Activated naive CD8-positive, alpha-beta T cell treated with anti-CD3 and anti-CD28 coated beads, Interleukin-2, amount 50 U/mL, for 24 hours (primary cell): ENCODE results near the gene C5AR1.

Experiments
- ATAC-seq: fragments of 150-1000 bp; cut with Tn5 transposase; one replicate; pipeline ENCODE4 v1.10.0; 2021
- DNase-seq: peaks from one replicate; pipeline ENCODE4 v3.0.0; 2021
- H3K27ac Mint-ChIP-seq: one replicate; pipeline ENCODE4 v1.8.0; 2021; ENCODE audit warnings: mild to moderate bottlenecking, mixed read lengths
- H3K27me3 Mint-ChIP-seq: one replicate; pipeline ENCODE4 v1.8.0; 2021; ENCODE audit warnings: mixed read lengths
- H3K36me3 Mint-ChIP-seq: one replicate; pipeline ENCODE4 v1.8.0; 2021; ENCODE audit warnings: low read depth, mixed read lengths
- H3K4me1 Mint-ChIP-seq: one replicate; pipeline ENCODE4 v1.8.0; 2021; ENCODE audit warnings: mixed read lengths
- H3K4me3 Mint-ChIP-seq: one replicate; pipeline ENCODE4 v1.8.0; 2021; ENCODE audit warnings: mild to moderate bottlenecking, moderate library complexity, mixed read lengths
- H3K9me3 Mint-ChIP-seq: one replicate; pipeline ENCODE4 v1.8.0; 2021; ENCODE audit warnings: mixed read lengths

C5AR1 gene

DNA sequence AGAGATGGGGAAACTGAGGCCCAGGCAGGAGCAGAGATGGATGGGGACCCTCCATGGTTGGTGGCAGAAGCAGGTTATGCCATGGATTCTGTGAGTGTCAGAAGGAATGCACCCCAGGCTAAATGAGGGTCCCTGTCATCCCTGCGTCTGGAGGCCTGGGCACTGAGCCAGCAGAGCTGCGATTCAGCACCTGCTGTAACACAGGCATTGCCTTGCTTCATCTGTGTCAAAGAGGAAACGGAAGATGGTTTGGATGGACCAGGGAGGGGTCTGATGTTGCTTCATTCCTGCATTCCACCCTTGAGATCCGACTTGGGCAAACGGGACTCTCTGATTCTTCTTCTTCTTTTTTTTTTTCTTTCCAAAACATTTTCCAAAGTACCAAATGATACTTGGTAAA is 1.2 kb downstream of the C5AR1 start:
- no peak overlapping the region for H3K4me3 Mint-ChIP-seq
- H3K4me1 Mint-ChIP-seq, result peaks cover 6% of the 10 kb centered on the region
- no peak for ATAC-seq
- H3K9me3 Mint-ChIP-seq, result no peaks in the 10 kb centered on the region
- H3K36me3 Mint-ChIP-seq, result no peaks in the 10 kb centered on the region
- peaks cover 35% of the 10 kb centered on the region for H3K27me3 Mint-ChIP-seq
- DNase-seq, result no peak
- H3K27ac Mint-ChIP-seq, result no peak overlapping the region

DNA sequence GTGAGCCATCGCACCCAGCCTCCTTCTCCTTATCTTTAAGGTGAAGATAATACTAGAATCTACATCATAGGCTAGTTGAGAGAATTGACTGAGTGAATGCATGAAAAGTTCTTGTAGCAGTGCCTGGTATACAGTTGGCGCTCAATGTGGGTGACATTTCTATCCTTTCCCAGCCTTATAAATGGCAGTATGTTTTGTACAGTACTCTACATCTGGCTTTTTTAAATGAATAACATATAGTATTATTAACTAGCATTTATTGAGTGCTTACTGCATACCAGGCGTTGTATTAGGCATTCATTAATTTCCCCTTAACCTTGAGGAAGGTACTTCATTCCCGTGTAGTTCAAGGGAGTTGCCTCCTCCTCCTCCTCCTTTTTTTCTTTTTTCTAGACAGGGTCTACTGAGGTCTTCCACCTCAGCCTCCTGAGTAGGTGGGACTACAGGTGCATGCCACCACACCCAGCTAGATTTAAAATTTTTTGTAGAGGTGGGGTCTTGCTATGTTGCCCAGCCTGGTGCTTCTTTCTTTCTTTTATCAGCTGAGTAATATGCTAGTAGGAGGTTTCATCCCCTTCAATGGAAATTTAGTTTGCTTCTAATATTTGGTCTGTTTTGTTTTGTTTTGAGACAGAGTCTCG is 2.8 kb downstream of the C5AR1 start:
- H3K27ac Mint-ChIP-seq, result no peak overlapping the region
- H3K4me1 Mint-ChIP-seq, result peaks cover 8% of the 10 kb centered on the region
- H3K36me3 Mint-ChIP-seq, result no peaks in the 10 kb centered on the region
- H3K27me3 Mint-ChIP-seq, result peaks cover 38% of the 10 kb centered on the region
- H3K9me3 Mint-ChIP-seq, result no peaks in the 10 kb centered on the region
- no peak for ATAC-seq
- no peak overlapping the region for H3K4me3 Mint-ChIP-seq
- no peak for DNase-seq

DNA sequence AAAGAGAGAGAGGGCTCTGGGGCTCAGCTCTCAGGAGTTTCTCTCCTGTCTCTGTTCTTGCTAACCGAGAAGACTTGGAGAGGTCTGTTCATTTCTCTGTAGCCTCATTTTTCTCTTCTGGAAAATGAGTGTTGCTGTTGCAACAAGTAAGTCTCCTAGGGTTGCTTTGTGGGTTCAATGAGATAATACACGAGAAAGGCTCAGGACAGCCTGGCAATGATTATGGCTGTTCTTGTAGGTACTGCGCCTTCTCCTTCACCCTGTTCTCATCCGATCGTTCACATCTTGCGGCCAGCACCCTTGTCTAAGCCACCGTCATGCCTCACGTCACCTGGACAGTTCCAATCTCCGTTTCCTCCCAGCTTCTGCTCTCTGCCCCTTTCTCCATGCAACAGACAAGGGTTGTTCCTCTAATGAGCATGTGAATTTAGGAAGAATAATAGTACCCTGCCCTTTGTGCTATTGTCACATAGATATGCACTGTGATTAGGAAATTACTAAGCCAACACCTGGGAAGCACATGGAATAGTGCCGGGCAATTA is 4.2 kb downstream of the C5AR1 start:
- no peak for ATAC-seq
- H3K4me1 Mint-ChIP-seq, result peaks cover 8% of the 10 kb centered on the region
- no peak for DNase-seq
- H3K27ac Mint-ChIP-seq, result no peak overlapping the region
- H3K4me3 Mint-ChIP-seq, result no peak overlapping the region
- H3K36me3 Mint-ChIP-seq, result no peaks in the 10 kb centered on the region
- H3K27me3 Mint-ChIP-seq, result peaks cover 40% of the 10 kb centered on the region
- no peaks in the 10 kb centered on the region for H3K9me3 Mint-ChIP-seq

DNA sequence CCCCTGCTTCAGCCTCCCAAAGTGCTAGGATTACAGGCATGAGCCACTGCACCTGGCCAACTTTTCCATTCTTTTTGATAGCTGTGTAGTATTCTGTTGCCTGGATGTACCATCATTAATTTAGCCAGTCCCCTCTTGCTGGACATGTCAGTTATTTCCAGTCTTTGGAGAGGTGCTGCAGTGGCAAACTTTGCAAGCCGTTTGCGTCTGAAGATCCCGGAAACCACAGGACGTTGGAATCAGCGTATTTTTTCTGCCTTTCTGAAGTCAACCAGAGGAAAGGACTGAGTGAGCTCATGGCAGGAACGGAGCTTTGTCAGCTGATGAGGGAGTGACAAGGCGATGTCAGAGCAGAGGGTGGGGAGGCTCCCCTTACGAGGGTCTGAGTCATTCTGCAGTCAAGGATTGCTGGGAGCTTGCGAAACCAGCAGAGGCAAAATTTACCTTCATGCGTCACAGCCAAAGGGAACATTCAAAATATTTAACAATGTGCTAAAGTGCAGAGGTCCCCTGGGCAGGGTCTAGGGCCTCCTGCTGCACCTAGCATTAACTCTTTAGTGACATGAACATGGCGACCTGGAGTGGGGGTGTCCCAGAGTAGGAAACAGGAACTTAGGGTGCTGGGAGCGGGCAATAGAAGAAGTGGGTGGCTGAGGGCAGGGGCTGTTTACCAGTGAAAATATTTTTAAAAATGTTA is 5.6 kb downstream of the C5AR1 start:
- Mint-ChIP-seq H3K27me3 (peaks cover 36% of the 10 kb centered on the region), H3K4me1 (peaks cover 8% of the 10 kb centered on the region), H3K36me3 (no peaks in the 10 kb centered on the region), H3K27ac (no peak overlapping the region), H3K4me3 (no peak overlapping the region), H3K9me3 (no peaks in the 10 kb centered on the region)
- peak; percentile 88 for ATAC-seq
- DNase-seq, result peak; percentile 30

DNA sequence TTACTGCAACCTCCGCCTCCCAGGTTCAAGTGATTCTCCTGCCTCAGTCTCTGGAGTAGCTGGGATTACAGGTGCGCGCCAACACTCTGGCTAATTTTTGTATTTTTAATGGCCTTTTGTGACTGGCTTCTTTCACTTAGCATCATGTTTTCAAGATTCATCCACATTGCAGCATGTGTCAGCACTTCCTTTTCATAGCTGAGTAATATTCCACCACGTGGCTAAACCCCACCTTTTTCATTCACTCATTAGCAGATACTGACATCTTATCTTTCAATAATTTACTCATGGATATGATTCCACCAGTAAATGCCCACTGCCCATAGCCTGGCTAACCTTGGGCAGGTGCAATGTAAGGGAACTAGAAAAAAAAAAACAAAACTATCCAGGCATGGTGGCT is 6.9 kb downstream of the C5AR1 start:
- Mint-ChIP-seq H3K27ac (no peak overlapping the region), H3K36me3 (no peaks in the 10 kb centered on the region), H3K9me3 (no peaks in the 10 kb centered on the region), H3K27me3 (peaks cover 35% of the 10 kb centered on the region), H3K4me1 (peaks cover 8% of the 10 kb centered on the region), H3K4me3 (no peak overlapping the region)
- DNase-seq (no peak), ATAC-seq (no peak)

DNA sequence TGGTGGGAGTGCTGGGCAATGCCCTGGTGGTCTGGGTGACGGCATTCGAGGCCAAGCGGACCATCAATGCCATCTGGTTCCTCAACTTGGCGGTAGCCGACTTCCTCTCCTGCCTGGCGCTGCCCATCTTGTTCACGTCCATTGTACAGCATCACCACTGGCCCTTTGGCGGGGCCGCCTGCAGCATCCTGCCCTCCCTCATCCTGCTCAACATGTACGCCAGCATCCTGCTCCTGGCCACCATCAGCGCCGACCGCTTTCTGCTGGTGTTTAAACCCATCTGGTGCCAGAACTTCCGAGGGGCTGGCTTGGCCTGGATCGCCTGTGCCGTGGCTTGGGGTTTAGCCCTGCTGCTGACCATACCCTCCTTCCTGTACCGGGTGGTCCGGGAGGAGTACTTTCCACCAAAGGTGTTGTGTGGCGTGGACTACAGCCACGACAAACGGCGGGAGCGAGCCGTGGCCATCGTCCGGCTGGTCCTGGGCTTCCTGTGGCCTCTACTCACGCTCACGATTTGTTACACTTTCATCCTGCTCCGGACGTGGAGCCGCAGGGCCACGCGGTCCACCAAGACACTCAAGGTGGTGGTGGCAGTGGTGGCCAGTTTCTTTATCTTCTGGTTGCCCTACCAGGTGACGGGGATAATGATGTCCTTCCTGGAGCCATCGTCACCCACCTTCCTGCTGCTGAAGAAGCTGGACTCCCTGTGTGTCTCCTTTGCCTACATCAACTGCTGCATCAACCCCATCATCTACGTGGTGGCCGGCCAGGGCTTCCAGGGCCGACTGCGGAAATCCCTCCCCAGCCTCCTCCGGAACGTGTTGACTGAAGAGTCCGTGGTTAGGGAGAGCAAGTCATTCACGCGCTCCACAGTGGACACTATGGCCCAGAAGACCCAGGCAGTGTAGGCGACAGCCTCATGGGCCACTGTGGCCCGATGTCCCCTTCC is 10.5 kb downstream of the C5AR1 start:
- no peaks in the 10 kb centered on the region for H3K9me3 Mint-ChIP-seq
- H3K27me3 Mint-ChIP-seq, result peaks cover 37% of the 10 kb centered on the region
- ATAC-seq, result no peak
- H3K4me1 Mint-ChIP-seq, result peaks cover 6% of the 10 kb centered on the region
- H3K36me3 Mint-ChIP-seq, result no peaks in the 10 kb centered on the region
- no peak for DNase-seq
- H3K27ac Mint-ChIP-seq, result no peak overlapping the region
- H3K4me3 Mint-ChIP-seq, result no peak overlapping the region

DNA sequence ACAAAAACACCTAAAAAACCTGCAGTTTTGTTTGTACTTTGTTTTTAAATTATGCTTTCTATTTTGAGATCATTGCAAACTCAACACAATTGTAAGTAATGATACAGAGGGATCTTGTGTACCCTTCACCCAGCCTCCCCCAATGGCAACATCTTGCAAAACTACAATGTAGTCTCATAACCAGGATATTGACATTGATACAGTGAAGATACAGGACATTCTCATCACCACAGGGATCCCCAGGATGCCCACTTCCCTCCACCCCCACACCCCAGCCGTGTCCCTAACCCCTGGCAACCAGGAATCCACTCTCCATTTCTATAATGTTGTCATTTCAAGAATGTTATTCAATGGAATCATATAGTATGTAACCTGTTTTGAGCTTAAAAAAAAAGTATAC is 12.0 kb downstream of the C5AR1 start:
- Mint-ChIP-seq H3K9me3 (no peaks in the 10 kb centered on the region), H3K4me3 (no peak overlapping the region), H3K27me3 (peaks cover 29% of the 10 kb centered on the region), H3K36me3 (no peaks in the 10 kb centered on the region), H3K27ac (no peak overlapping the region), H3K4me1 (no peaks in the 10 kb centered on the region)
- ATAC-seq (no peak), DNase-seq (no peak)

DNA sequence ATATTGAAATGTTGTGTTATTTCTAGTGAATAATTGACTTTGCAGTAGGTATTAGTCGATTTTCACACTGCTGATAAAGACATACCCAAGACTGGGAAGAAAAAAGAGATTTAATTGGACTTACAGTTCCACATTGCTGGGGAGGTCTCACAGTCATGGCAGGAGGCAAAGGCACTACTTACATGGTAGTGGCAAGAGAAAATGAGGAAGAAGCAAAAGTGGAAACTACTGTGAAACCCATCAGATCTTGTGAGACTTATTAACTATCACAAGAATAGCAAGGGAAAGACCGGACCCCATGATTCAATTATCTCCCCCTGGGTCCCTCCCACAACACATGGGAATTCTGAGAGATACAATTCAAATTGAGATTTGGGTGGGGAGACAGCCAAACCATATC is 12.4 kb downstream of the C5AR1 start:
- Mint-ChIP-seq H3K4me3 (no peak overlapping the region), H3K36me3 (no peaks in the 10 kb centered on the region), H3K4me1 (no peaks in the 10 kb centered on the region), H3K27ac (no peak overlapping the region), H3K27me3 (peaks cover 27% of the 10 kb centered on the region), H3K9me3 (no peaks in the 10 kb centered on the region)
- DNase-seq, result no peak
- ATAC-seq, result no peak

DNA sequence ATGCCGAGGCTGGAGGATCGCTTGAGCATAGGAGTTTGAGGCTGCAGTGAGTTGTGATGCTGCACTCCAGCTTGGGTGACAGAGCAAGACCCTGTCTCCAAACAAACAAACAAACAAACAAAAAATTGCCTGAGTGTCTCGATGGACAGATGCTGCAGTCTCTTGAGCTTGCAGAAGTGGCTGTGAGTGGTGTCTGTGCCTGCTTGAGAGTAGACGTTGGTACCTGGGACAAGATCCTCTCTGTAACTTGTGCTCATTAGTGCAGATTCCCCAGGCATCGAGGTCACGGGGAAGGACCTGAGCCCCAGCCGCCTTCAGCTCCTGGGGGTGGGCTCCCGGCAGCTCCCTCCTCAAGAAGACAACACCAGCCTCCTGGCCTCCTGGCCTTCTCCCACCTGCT is 13.7 kb downstream of the C5AR1 start:
- Mint-ChIP-seq H3K36me3 (no peaks in the 10 kb centered on the region), H3K4me1 (no peaks in the 10 kb centered on the region), H3K27ac (no peak overlapping the region), H3K9me3 (no peaks in the 10 kb centered on the region), H3K4me3 (no peak overlapping the region), H3K27me3 (peaks cover 23% of the 10 kb centered on the region)
- ATAC-seq (no peak), DNase-seq (no peak)

DNA sequence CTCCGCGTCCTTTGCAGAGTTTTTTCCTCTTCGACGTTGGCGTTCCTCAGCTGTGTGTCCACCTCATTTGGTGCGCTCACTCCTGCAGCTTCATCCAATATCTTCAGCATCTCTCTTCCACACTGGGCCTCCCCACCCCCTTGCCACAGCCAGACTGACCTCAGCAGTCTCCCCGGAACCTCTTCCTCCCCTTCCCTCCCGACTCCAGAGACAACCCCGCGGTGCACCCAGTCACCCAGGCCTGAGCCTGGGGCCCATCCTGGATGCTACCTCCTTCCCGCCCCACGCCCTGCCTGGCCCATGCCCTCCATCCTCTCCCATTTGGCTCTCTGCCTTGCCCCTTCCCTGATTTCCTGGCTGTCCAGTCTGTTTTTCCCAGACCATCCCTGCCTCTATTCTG is 14.2 kb downstream of the C5AR1 start:
- Mint-ChIP-seq H3K4me1 (no peaks in the 10 kb centered on the region), H3K36me3 (no peaks in the 10 kb centered on the region), H3K9me3 (no peaks in the 10 kb centered on the region), H3K27ac (no peak overlapping the region), H3K27me3 (peaks cover 21% of the 10 kb centered on the region), H3K4me3 (no peak overlapping the region)
- DNase-seq, result no peak
- ATAC-seq, result no peak

DNA sequence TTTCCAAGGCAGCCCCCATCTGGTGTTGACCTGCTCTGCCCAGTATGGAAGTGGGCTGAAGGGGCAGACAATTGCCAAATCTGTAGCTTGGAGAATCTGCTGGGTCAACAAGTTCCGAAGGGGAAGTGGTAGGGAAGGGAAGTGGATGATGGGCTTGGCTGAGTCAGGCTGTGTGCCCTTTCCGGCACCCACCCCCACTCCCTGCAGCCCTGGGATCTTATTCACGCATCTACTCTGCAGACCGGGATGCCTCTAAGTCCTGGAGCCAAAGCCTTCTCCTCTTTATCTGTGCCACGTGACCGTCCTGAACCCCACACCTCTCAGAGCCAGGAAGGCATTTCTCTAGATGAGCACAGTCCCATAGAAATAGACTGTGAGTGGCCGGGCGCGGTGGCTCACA is 14.8 kb downstream of the C5AR1 start:
- no peak for DNase-seq
- H3K4me1 Mint-ChIP-seq, result no peaks in the 10 kb centered on the region
- no peaks in the 10 kb centered on the region for H3K9me3 Mint-ChIP-seq
- H3K4me3 Mint-ChIP-seq, result no peak overlapping the region
- H3K27ac Mint-ChIP-seq, result no peak overlapping the region
- peak; percentile 15 for ATAC-seq
- no peaks in the 10 kb centered on the region for H3K36me3 Mint-ChIP-seq
- H3K27me3 Mint-ChIP-seq, result peaks cover 20% of the 10 kb centered on the region

DNA sequence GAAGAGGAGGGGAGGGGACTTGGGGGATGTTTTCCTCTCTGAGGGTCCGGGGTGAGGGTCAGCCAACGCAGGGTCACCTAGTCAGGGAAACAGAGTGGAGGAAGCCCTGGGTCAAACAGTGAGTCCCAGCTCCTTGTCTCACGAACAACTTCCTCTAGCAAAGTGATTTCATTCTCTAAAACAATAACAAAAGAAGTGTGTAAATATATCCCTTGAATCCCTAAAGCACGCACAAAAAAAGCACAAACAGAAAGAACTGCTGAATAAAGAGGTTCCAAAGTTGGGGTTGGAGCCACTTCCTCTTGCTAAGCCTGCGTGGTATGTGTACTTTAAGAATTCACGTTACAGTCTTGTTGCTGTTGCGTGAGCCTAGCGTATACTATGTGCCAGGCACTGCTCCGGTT is 20.8 kb downstream of the C5AR1 start:
- no peaks in the 10 kb centered on the region for H3K36me3 Mint-ChIP-seq
- H3K4me1 Mint-ChIP-seq, result peaks cover 3% of the 10 kb centered on the region
- peaks cover 3% of the 10 kb centered on the region for H3K27me3 Mint-ChIP-seq
- H3K4me3 Mint-ChIP-seq, result no peak overlapping the region
- no peaks in the 10 kb centered on the region for H3K9me3 Mint-ChIP-seq
- DNase-seq, result no peak
- no peak for ATAC-seq
- no peak overlapping the region for H3K27ac Mint-ChIP-seq

DNA sequence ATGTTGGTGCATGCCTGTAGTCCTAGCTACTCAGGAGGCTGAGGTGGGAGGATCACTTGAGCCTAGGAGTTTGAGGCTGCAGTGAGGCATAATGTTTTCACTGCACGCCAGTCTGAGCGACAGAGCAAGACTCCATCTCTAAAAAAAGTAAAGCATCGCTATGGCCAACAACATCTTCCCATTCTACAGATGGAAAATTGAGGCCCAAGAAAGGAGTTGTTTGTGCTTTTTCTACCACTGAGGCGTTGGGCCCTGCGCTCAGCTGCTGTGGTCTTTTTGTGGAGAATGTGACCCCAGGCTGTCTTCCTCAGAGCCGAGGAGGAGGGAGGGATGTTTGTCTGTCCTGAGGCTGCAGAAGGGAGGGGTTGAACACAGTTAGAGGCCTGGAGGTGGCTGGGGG is 21.8 kb downstream of the C5AR1 start:
- Mint-ChIP-seq H3K27ac (no peak overlapping the region), H3K9me3 (no peaks in the 10 kb centered on the region), H3K27me3 (peaks cover 2% of the 10 kb centered on the region), H3K4me1 (peaks cover 5% of the 10 kb centered on the region), H3K36me3 (no peaks in the 10 kb centered on the region), H3K4me3 (no peak overlapping the region)
- ATAC-seq (no peak), DNase-seq (no peak)

DNA sequence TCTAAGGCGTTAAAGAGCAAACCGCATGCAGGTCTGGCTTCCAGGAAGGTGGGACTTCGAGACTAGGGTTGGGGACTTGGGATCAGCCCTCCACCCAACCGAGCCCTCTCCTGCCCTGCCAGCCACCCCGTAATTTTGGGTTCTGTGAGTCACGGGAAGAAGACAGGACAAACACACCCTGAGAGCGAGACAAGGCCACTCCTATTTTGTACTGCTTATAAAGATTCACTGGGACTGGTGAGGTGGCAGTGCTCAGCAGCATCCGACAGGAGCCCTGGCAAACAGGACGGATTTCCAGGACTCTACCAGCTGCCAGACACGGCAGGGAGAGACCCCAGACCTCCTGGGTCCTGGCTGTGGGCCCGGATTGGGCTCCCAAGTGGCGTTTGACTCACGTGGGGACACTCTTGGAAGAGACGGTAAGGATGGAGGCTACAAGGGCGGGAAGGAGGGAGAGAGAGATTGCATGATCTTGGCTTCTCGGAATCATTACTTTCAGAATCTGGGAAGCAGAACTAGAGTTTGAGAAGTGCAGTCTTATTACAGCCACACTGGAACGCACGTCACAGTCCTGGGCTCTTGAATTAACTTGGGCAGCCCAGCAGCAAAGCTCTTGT is 22.4 kb downstream of the C5AR1 start, which contains the start of gene C5AR2:
TSS of gene C5AR2 (plus strand) at position 245 of the 617 bp plus-strand sequence. CDS start 8,625 bp downstream, outside the sequence.
- H3K27ac Mint-ChIP-seq, result no peak within 1 kb of the TSS
- H3K4me1 Mint-ChIP-seq, result peaks cover 8% of the 10 kb centered on the region
- H3K4me3 Mint-ChIP-seq, result no peak within 1 kb of the TSS
- ATAC-seq (no peak), DNase-seq (no peak)
- peaks cover 2% of the 10 kb centered on the region for H3K27me3 Mint-ChIP-seq
- H3K9me3 Mint-ChIP-seq, result no peaks in the 10 kb centered on the region
- H3K36me3 Mint-ChIP-seq, result no peaks in the 10 kb centered on the region
